GM23248 (cell line): Measurements from ENCODE around the gene NUCB2. TPM values are rescaled to one million over a fixed set of nuclear protein-coding genes. Genes with fewer than 3 reads are reported as not detected.

ENCODE experiments used
- DNase-seq: peaks from one replicate; pipeline ENCODE4 v3.0.0-alpha.2; 2015
- H2AFZ ChIP-seq: fragments of 200-600 bp; sonication (generic); 2 replicates; pipeline ENCODE4 v1.6.1; 2016; ENCODE audit warnings: antibody characterized with exemption
- H3F3A ChIP-seq: fragments of 200-600 bp; sonication (generic); 2 replicates; pipeline ENCODE4 v1.6.1; 2016; ENCODE audit warnings: mild to moderate bottlenecking, antibody characterized with exemption, mixed run types; ENCODE audit not compliant: insufficient read depth
- H3K27ac ChIP-seq: fragments of 200-600 bp; sonication (generic); 2 replicates; pipeline ENCODE4 v1.5.1; 2016; ENCODE audit warnings: mild to moderate bottlenecking
- H3K27me3 ChIP-seq: fragments of 200-600 bp; sonication (generic); replicated peaks from 2 replicates; pipeline ENCODE4 v1.6.1; 2016; ENCODE audit warnings: mild to moderate bottlenecking; ENCODE audit not compliant: insufficient read depth
- H3K36me3 ChIP-seq: fragments of 200-600 bp; sonication (generic); 2 replicates; pipeline ENCODE4 v1.6.1; 2016; ENCODE audit warnings: low read depth, mild to moderate bottlenecking
- H3K4me1 ChIP-seq: fragments of 200-600 bp; sonication (generic); 2 replicates; pipeline ENCODE4 v1.6.1; 2016; ENCODE audit warnings: mild to moderate bottlenecking; ENCODE audit not compliant: insufficient read depth
- H3K4me2 ChIP-seq: fragments of 200-600 bp; sonication (generic); one replicate; pipeline ENCODE4 v1.6.1; 2016; ENCODE audit warnings: mild to moderate bottlenecking; ENCODE audit not compliant: unreplicated experiment
- H3K4me3 ChIP-seq: fragments of 200-600 bp; sonication (generic); 2 replicates; pipeline ENCODE4 v1.5.1; 2016; ENCODE audit warnings: mild to moderate bottlenecking
- H3K79me2 ChIP-seq: fragments of 200-600 bp; sonication (generic); 2 replicates; pipeline ENCODE4 v1.6.1; 2016; ENCODE audit warnings: mild to moderate bottlenecking; ENCODE audit not compliant: insufficient read depth
- H3K9ac ChIP-seq: fragments of 200-600 bp; sonication (generic); 2 replicates; pipeline ENCODE4 v1.6.1; 2016; ENCODE audit warnings: mild to moderate bottlenecking
- H3K9me2 ChIP-seq: fragments of 200-600 bp; sonication (generic); 2 replicates; pipeline ENCODE4 v1.6.1; 2016; ENCODE audit warnings: mixed run types, mild to moderate bottlenecking, moderate library complexity; ENCODE audit not compliant: insufficient read depth
- H3K9me3 ChIP-seq: fragments of 200-600 bp; sonication (generic); one replicate; pipeline ENCODE4 v1.6.1; 2017; ENCODE audit warnings: low read depth
- H4K20me1 ChIP-seq: fragments of 200-600 bp; sonication (generic); 2 replicates; pipeline ENCODE4 v1.6.0; 2016; ENCODE audit not compliant: insufficient read depth
- EZH2 ChIP-seq: fragments of 200-600 bp; sonication (generic); IDR thresholded peaks from 2 replicates; pipeline ENCODE4 v1.6.1; 2018; ENCODE audit warnings: antibody characterized with exemption, mild to moderate bottlenecking; ENCODE audit not compliant: insufficient read depth, poor library complexity, severe bottlenecking
- EZH2phosphoT487 ChIP-seq: fragments of 200-600 bp; sonication (generic); IDR thresholded peaks from 2 replicates; pipeline ENCODE4 v1.6.1; 2018; ENCODE audit warnings: antibody characterized with exemption, moderate library complexity, mild to moderate bottlenecking, low read depth; ENCODE audit not compliant: insufficient read depth
- WGBS, 2 experiments: methylation state at CpG; one replicate each; pipeline ENCODE4 v1.1.6; 2015 to 2017; ENCODE audit warnings: low lambda C conversion rate in 2 of 2, low coverage in 1 of 2; ENCODE audit errors: missing lambda C conversion rate in 2 of 2; 5-methylcytosine and 5-hydroxymethylcytosine counted together
- in situ Hi-C: fragments of 300-500 bp; cut with MboI; formaldehyde crosslinking; loops from 2 replicates; pipeline ENCODE4 v1.15.0; 2020
- polyA plus RNA-seq: library from polyadenylated mRNA; unstranded; fragments of >200 nt; fragmentation: Nextera tagmentation; extraction: Ambion mirVana; gene quantifications from 2 replicates; pipeline ENCODE4 v1.2.1, GENCODE V29; 2016
- total RNA-seq: library from RNA; depleted of rRNA; stranded (reverse); fragments of >200 nt; shearing (Covaris generic); gene quantifications from 2 replicates; pipeline ENCODE4 v1.2.3, GENCODE V29; 2014

NUCB2 gene
- total and polyA plus RNA-seq, 2 experiments from 2014 or later, result 95.0 to 246 TPM

DNA sequence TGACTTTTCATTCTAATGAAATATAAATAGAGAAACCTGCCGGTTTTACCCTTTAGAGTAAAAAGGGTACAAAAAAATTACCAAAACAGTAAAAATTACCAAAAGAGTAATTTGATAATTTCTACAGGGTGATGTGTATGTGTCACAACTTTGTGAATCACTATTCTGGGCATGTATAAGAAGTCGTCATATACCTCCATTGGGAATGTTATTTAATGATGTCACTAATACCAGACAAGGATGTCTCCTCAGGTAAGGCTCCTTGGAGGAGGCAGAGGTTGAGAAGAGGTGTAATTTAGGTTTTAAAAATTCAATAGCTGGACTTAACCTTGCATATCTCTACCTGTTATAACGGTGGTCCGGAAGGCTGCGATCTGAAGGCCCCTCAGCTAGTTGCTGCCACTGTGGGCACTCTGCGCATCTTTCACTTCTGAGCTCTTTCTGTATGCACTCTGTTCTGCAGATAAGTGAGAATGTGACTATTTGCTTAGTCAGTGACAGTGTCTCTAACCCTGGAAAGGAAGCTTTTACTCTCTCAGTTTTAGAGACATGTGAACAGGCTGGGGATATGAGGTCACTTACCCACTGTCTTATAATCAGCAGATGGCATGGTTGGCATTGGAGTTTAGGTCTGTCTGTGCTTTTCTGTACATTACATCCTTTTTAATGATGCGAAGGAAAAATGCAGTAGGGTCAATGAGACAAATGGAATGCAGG, 74.1 kb downstream of the NUCB2 start:
- TF ChIP-seq EZH2 (no peak), EZH2phosphoT487 (no peak)
- Histone ChIP-seq H3K27me3 (no peaks in the 10 kb centered on the region), H3K36me3 (no peaks in the 10 kb centered on the region), H3K9me3 (no peaks in the 10 kb centered on the region), H3K4me1 (peaks cover 9% of the 10 kb centered on the region; the same call in 1 of the 2 replicates), H3K79me2 (no peaks in the 10 kb centered on the region), H3F3A (peaks cover 28% of the 10 kb centered on the region), H4K20me1 (no peaks in the 10 kb centered on the region), H3K4me2 (no peak overlapping the region), H2AFZ (no peak overlapping the region), H3K4me3 (no peak overlapping the region), H3K9me2 (no peaks in the 10 kb centered on the region), H3K9ac (no peak overlapping the region), H3K27ac (no peak overlapping the region)
- peak; percentile 48 for DNase-seq
- WGBS, 2 experiments, result 89 to 92% methylated on average over 7 of the region's 7 CpGs
- in situ Hi-C loops, result no loop called here

DNA sequence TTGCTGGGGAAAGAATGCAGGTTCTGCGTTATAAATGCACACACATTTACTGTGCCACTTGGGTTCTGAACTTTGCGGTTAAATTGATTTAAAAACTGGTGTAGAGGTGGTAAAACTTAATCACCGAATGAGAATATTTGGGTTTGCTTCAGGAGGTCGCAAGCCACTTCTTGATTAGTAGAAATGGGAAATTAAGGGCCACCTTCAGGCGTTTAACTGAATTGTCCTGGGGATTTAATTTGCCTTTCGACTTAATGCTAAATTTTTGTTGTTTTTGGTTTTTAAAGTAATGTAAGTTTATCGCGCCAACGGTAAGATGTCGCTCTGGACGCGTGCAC, 74.6 kb downstream of the NUCB2 start:
- no peak for TF ChIP-seq EZH2
- no peak for TF ChIP-seq EZH2phosphoT487
- Histone ChIP-seq H3K27ac (peak overlapping the region; percentile 82), H3K9me3 (no peaks in the 10 kb centered on the region), H3K4me3 (peak overlapping the region; percentile 90), H3K9me2 (no peaks in the 10 kb centered on the region), H4K20me1 (no peaks in the 10 kb centered on the region), H3K36me3 (no peaks in the 10 kb centered on the region), H3K4me1 (peaks cover 9% of the 10 kb centered on the region; the same call in 1 of the 2 replicates), H3K4me2 (peak overlapping the region; percentile 96), H2AFZ (peak overlapping the region; percentile 96), H3K27me3 (no peaks in the 10 kb centered on the region), H3K79me2 (no peaks in the 10 kb centered on the region), H3K9ac (peak overlapping the region; percentile 89), H3F3A (peaks cover 28% of the 10 kb centered on the region)
- WGBS, 2 experiments, result 25 to 26% methylated on average over 12 of the region's 12 CpGs
- DNase-seq, result no peak
- in situ Hi-C loops, result no loop called here

DNA sequence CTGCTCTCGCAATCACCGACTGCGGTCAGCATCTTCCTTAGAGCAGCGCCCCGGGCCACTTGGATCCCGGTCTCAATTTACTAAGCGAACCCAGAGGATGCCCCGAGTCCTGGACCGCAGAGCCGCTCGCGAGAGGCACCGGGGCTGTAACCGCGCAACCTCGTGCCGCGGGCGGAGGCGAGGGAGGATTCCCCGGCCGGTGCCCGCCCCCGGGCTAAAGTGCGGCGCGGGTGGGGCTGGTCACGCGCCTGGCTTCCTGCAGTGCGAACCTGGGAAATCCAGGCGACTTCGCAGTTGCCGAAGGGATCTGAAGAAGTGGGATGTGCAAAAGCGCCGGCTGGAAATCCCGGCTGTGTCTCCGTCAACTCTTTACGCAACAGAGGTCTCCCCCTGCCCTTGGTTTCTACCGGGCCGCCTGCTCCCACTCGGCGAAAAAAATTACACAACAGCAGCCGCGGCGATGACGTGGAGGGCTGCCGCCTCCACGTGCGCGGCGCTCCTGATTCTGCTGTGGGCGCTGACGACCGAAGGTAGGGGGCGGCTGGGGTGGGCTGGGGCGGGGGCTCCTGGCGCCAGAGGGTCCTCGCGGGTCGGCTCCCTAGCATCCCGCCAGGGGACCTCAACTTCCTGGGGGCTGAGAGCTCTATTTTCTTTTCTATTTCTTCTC, 75.1 kb downstream of the NUCB2 start, which contains the start of gene NCR3LG1:
TSS of gene NCR3LG1 (plus strand) at position 291 of the 667 bp plus-strand sequence. CDS start at position 461, 170 bp downstream.
- no peak for TF ChIP-seq EZH2phosphoT487
- no peak for TF ChIP-seq EZH2
- Histone ChIP-seq H3K27ac (peak within 1 kb of the TSS; percentile 82), H3F3A (peaks cover 28% of the 10 kb centered on the region), H2AFZ (peak within 1 kb of the TSS; percentile 96), H3K9me3 (no peaks in the 10 kb centered on the region), H3K27me3 (no peaks in the 10 kb centered on the region), H4K20me1 (no peaks in the 10 kb centered on the region), H3K9ac (peak within 1 kb of the TSS; percentile 89), H3K4me1 (peaks cover 9% of the 10 kb centered on the region; the same call in 1 of the 2 replicates), H3K79me2 (no peaks in the 10 kb centered on the region), H3K4me2 (peak within 1 kb of the TSS; percentile 96), H3K4me3 (peak within 1 kb of the TSS; percentile 90), H3K36me3 (no peaks in the 10 kb centered on the region), H3K9me2 (no peaks in the 10 kb centered on the region)
- 1% methylated on average over 56 to 57 of the region's 61 CpGs for WGBS, 2 experiments
- DNase-seq, result peak; percentile 88
- in situ Hi-C loops, result no loop called here

DNA sequence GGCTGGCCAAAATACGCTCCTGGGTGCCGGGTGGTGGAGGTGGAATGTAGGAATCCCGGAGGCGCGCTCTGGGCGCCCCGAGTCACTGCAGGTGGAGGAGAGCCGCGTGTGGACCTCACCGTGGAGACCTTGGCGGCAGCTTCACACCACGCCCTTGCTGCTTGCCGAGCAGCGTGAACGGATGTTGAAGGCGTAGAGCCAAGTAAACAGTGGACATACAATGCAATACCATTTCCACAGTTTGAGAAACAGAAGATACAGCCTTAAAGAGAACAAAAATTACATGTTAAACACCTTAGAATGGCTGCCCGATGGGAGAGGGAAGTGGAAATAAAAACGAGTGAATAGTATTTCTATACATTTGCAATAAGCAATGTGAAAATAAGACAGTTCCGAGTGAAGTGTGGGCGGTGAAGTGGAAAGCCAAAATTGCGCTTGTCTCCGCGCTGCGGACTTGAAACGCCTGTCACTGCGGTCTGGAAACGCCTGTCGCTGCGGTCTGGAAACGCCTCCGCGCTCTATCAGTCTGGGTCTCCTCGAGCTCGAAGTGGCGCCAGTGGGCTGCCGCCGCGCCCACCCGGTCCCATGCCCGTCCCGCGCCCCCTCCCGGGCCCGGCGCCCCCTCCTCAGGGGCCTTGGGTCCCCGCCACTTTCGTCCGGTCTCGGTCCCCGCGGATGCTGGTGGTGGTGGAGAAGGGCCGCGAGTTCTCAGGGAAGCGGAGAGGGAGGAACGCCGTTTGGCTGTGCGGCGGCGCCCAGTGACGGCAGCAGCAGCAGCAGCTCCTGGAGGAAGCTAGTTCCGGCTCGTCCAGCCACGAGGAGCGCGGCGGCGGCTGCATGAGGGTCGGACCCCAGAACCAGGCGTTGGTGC, 76.6 kb downstream of the NUCB2 start:
- in situ Hi-C loops, result no loop called here

More for the DNA sequence above, 76.6 kb downstream of the NUCB2 start:
- no peaks in the 10 kb centered on the region for H3K27me3 ChIP-seq
- 1% methylated on average over 48 to 67 of the region's 69 CpGs for WGBS, 2 experiments
- peaks cover 9% of the 10 kb centered on the region; the same call in 1 of the 2 replicates for H3K4me1 ChIP-seq
- H3K79me2 ChIP-seq, result no peaks in the 10 kb centered on the region
- peak overlapping the region; percentile 82 for H3K27ac ChIP-seq
- no peaks in the 10 kb centered on the region for H3K9me3 ChIP-seq
- H3K36me3 ChIP-seq, result no peaks in the 10 kb centered on the region
- no peaks in the 10 kb centered on the region for H3K9me2 ChIP-seq
- H3K9ac ChIP-seq, result peak overlapping the region; percentile 89
- peaks cover 21% of the 10 kb centered on the region for H3F3A ChIP-seq
- TF ChIP-seq EZH2phosphoT487, result no peak
- TF ChIP-seq EZH2, result no peak
- peak; percentile 91 for DNase-seq
- peak overlapping the region; percentile 96 for H3K4me2 ChIP-seq
- peak overlapping the region; percentile 96 for H2AFZ ChIP-seq
- H4K20me1 ChIP-seq, result no peaks in the 10 kb centered on the region
- peak overlapping the region; percentile 90 for H3K4me3 ChIP-seq
